NCI-H2107 treated with DMSO at 0.1 percent for 48 hours (cell line): ENCODE measurements around the gene DIP2C.
A peak's percentile ranks its signal among the peaks of the same experiment; 100 is the strongest.
"Not testable (repeated sequence)": the region's sequence is repeated elsewhere in the genome, so short reads cannot be mapped to it uniquely, and the experiment has no call there.

Experiments used
- DNase-seq: peaks from one replicate; lab custom pipeline; 2025; ENCODE audit not compliant: unreplicated experiment; lab: John Stamatoyannopoulos, UW

The DIP2C gene

GRCh38 chr10:661597-662222 lies 27.8 kb downstream of the DIP2C start:
- DNase-seq, result no peak

GRCh38 chr10:660970-661596 lies 28.4 kb downstream of the DIP2C start:
- no peak for DNase-seq

GRCh38 chr10:660413-660969 lies 29.0 kb downstream of the DIP2C start:
- DNase-seq, result peak; percentile 71

GRCh38 chr10:659688-660141 lies 29.8 kb downstream of the DIP2C start:
- DNase-seq, result no peak

GRCh38 chr10:657816-658350 lies 31.6 kb downstream of the DIP2C start:
- not testable (repeated sequence) for DNase-seq

- DNase-seq, result no peak
Observed at GRCh38 chr10:656883-657282, 32.6 kb downstream of the DIP2C start.

GRCh38 chr10:655184-655583 lies 34.3 kb downstream of the DIP2C start:
- DNase-seq, result no peak

GRCh38 chr10:654647-654996 lies 34.8 kb downstream of the DIP2C start:
- DNase-seq, result no peak

- no peak for DNase-seq
Observed at GRCh38 chr10:653991-654646, 35.3 kb downstream of the DIP2C start.

GRCh38 chr10:652832-653459 lies 36.5 kb downstream of the DIP2C start:
- DNase-seq, result not testable (repeated sequence)

- DNase-seq, result no peak
Observed at GRCh38 chr10:652233-652632, 37.2 kb downstream of the DIP2C start.

GRCh38 chr10:651692-652091 lies 37.8 kb downstream of the DIP2C start:
- no peak for DNase-seq

GRCh38 chr10:650886-651615 lies 38.4 kb downstream of the DIP2C start:
- DNase-seq, result no peak

GRCh38 chr10:650441-650851 lies 39.0 kb downstream of the DIP2C start:
- no peak for DNase-seq

GRCh38 chr10:649798-650440 lies 39.5 kb downstream of the DIP2C start:
- DNase-seq, result peak; percentile 4

- DNase-seq, result no peak
Observed at GRCh38 chr10:649445-649797, 40.0 kb downstream of the DIP2C start.

GRCh38 chr10:647019-647418 lies 42.4 kb downstream of the DIP2C start:
- DNase-seq, result not testable (repeated sequence)

- no peak for DNase-seq
Observed at GRCh38 chr10:646118-646524, 43.3 kb downstream of the DIP2C start.

GRCh38 chr10:644943-645334 lies 44.5 kb downstream of the DIP2C start:
- DNase-seq, result no peak
